HG02973 (cell line): ENCODE data around the gene HPS5.
A peak's percentile ranks its signal among the peaks of the same experiment; 100 is the strongest.

Source experiments
- ATAC-seq: cut with Tn5 transposase; IDR thresholded peaks from one replicate; pipeline ENCODE4 v1.9.1; 2021; ENCODE audit warnings: moderate library complexity; ENCODE audit not compliant: unreplicated experiment

The HPS5 gene

DNA sequence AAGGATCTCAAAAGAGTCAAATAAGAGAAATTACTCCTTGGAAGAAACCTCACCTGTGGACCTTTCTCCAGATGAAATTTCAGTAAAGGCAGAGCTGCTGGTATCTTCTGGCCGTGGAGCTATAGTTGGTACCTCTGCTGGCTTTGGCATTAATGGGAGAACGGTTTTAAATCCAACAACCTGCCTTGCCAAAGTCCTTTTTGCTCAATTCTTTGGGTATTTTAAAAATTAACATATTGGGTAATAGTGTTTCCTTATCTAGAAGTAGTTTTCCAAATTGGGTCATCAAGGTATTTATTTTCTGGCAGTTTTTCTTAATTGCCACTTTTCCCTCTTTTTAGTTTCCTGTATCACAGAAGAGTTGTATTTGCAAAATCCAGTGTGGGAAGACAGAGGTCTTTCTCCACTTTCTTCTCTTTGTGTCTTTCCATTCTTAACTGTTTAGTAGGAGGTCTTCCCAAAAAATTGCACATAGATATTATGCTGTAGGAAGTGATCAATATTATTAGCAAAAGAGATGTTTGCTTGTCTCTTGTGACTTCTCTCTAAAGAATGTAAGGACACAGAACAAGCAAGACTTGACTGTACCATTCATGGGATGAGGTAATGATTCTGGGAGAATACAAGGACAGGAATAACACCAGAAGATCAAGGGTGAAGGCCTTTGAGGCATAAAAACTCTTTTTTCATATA lies 85.1 kb downstream of the HPS5 start, which contains the start of gene SAA4:
Gene SAA4, minus strand, starts transcription at position 139 of the 693 bp plus-strand sequence. CDS start 876 bp downstream, outside the sequence.
- ATAC-seq, result no peak

DNA sequence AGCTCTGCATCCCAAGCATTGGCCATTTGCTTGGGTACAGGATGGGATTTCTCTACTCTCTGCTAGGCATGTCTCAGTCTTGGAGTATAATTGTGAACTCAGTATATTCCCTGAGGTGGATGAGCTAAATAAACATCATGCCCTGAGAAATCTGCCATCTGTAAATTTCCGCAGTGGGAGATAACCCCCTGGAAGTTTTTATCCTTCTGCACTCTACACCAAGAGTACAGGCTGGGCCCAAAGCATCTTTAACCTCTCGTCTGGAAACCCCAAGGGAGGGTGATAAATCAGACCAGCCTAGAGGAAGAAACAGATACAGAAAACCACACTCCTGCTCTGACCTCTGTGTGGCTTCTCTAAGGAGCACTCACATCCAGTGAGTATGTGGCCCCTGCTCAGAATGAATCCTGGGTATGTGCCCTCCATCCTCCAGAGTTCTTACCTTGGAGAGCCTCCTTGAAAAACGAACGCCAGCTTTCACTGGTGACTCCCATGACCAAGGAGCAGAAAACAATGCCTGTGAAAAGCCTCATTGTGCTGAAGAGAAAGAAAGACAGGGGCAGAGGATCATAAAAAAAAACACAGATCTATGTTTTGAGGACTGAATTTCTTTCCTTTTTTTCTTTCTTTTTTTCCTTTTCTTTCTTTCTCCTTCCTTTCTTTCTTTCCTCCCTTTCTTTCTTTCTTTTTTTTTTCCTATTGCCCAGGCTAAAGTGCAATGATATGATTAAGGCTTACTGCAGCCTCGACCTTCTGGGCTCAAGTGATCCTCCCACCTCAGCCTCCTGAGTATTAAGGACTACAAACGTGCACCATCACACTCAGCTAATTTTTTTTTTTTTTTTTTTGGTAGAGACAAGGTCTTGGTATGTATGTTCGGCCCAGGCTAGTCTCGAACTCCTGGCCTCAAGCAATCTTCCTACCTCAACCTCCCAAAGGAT lies 86.3 kb downstream of the HPS5 start:
- no peak for ATAC-seq

DNA sequence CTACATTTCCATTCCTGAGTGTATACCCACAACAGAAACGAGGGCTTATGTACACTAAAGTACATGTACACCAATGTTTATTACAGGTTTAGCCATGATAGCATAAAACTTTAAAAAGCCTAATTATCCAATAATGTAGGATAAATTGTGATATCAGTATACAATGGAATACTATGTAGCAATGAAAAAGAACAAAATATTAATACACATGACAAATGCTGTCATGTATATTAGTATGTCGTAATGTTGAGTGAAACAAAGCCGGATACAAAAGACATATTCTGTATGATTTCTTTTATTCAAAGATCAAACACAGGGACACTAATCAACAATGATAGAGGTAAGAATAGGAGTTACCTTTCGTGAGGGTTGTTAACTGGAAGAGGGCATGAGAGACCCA lies 88.0 kb downstream of the HPS5 start:
- ATAC-seq, result no peak

DNA sequence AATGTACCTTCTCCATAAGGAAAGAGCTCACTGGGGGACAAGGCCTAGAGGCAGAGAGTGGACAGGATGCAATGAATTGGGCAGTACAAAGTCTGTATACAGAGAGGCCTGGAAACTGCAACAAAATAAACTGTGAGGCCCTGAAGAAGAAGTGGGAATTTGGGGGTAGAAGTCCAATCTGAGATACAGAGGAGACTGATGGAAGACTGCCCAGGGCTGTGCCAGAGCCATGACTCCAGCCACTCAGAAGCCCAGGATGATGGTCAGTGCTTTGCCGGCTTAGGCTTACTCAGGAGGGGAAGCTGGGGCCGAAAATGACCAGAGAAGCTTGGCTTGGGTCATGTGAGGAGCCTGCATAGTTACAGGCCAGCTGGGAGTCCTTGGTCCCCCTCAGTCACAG lies 91.1 kb downstream of the HPS5 start:
- ATAC-seq, result no peak

DNA sequence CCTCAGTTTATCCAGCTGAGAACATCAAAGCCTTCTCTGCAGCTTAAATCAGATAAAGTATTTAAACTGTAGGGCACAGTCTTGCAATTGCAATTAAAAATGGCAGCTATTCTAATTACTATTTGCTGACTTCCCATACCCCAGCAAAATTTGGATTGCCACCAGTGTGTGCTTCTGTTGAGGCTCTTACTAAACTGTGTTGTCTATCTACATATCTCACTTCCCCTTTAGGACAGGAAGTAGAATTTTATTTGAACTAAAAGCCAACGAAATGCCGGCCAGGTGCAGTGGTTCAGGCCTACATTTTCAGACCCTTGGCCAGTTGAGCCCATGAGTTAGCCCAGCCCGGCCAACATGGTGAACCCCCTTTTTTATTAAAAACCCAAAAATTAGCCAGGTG lies 92.4 kb downstream of the HPS5 start:
- peak; percentile 94 for ATAC-seq
